DMS153 treated with DMSO at 0.1 percent for 48 hours (cell line): ENCODE results near the gene KRT83.

Source experiments
- DNase-seq: peaks from one replicate; lab custom pipeline; 2025; ENCODE audit not compliant: unreplicated experiment; lab: John Stamatoyannopoulos, UW

Gene KRT83

GRCh38 chr12:52320784-52321400 lies at the start of gene KRT83:
Gene KRT83 (minus strand): TSS chr12:52321398. CDS start chr12:52321335, 63 bp downstream.
- no peak for DNase-seq

GRCh38 chr12:52369809-52370208 lies 48.6 kb upstream of the KRT83 start:
- DNase-seq = no peak

- DNase-seq = no peak
Observed at GRCh38 chr12:52369211-52369610, 48.0 kb upstream of the KRT83 start.

GRCh38 chr12:52368508-52368907 lies 47.3 kb upstream of the KRT83 start:
- no peak for DNase-seq

GRCh38 chr12:52367876-52368275 lies 46.7 kb upstream of the KRT83 start:
- no peak for DNase-seq

GRCh38 chr12:52366738-52367485 lies 45.7 kb upstream of the KRT83 start, which contains the start of gene KRT85:
Gene KRT85 (minus strand): TSS chr12:52367481. CDS start chr12:52367405, 76 bp downstream.
- no peak for DNase-seq

GRCh38 chr12:52364901-52365489 lies 43.8 kb upstream of the KRT83 start:
- DNase-seq = no peak

- no peak for DNase-seq
Observed at GRCh38 chr12:52364061-52364460, 42.9 kb upstream of the KRT83 start.

- no peak for DNase-seq
Observed at GRCh38 chr12:52363111-52363679, 42.0 kb upstream of the KRT83 start.

- DNase-seq = no peak
Observed at GRCh38 chr12:52362118-52362726, 41.0 kb upstream of the KRT83 start.

- DNase-seq = no peak
Observed at GRCh38 chr12:52361553-52361952, 40.4 kb upstream of the KRT83 start.

GRCh38 chr12:52360663-52361271 lies 39.6 kb upstream of the KRT83 start:
- no peak for DNase-seq

- DNase-seq = no peak
Observed at GRCh38 chr12:52360106-52360662, 39.0 kb upstream of the KRT83 start.

- no peak for DNase-seq
Observed at GRCh38 chr12:52359621-52360061, 38.4 kb upstream of the KRT83 start.

- DNase-seq = no peak
Observed at GRCh38 chr12:52358575-52359350, 37.6 kb upstream of the KRT83 start.

GRCh38 chr12:52356762-52357580 lies 35.8 kb upstream of the KRT83 start:
- DNase-seq = no peak

- DNase-seq = no peak
Observed at GRCh38 chr12:52356031-52356761, 35.0 kb upstream of the KRT83 start.

GRCh38 chr12:52355176-52355575 lies 34.0 kb upstream of the KRT83 start:
- DNase-seq = no peak
